ENCODE measurements around the gene HLA-DMA.
A peak's percentile ranks its signal among the peaks of the same experiment; 100 is the strongest.

Gene HLA-DMA

GRCh38 chr6:32984622-32985389 lies 31.9 kb upstream of the HLA-DMA start:
- TF ChIP-seq CTCF (conservative IDR thresholded peaks at IDR 0.05): peak; percentile 89
- peak overlapping the region; percentile 50 for H3K27ac ChIP-seq

GRCh38 chr6:32983964-32984621 lies 31.2 kb upstream of the HLA-DMA start:
- TF ChIP-seq CTCF (conservative IDR thresholded peaks at IDR 0.05): no peak
- H3K27ac ChIP-seq: peak overlapping the region; percentile 50

- H3K27ac ChIP-seq: peak overlapping the region; percentile 50
- TF ChIP-seq CTCF (conservative IDR thresholded peaks at IDR 0.05): no peak
These were observed 30.6 kb upstream of the HLA-DMA start for GRCh38 chr6:32983493-32983848.

GRCh38 chr6:32982702-32983492 lies 30.0 kb upstream of the HLA-DMA start:
- TF ChIP-seq CTCF (conservative IDR thresholded peaks at IDR 0.05): no peak
- peak overlapping the region; percentile 50 for H3K27ac ChIP-seq

- TF ChIP-seq CTCF (conservative IDR thresholded peaks at IDR 0.05): no peak
- peak overlapping the region; percentile 50 for H3K27ac ChIP-seq
These were observed 29.3 kb upstream of the HLA-DMA start for GRCh38 chr6:32982084-32982701.

- peak overlapping the region; percentile 50; the same call in 1 of the 2 replicates for H3K27ac ChIP-seq
- no peak for TF ChIP-seq CTCF (conservative IDR thresholded peaks at IDR 0.05)
These were observed 27.7 kb upstream of the HLA-DMA start for GRCh38 chr6:32980488-32981038.

Measured in VCaP (cell line).